ENCODE results near the gene PNPLA5.

DNA sequence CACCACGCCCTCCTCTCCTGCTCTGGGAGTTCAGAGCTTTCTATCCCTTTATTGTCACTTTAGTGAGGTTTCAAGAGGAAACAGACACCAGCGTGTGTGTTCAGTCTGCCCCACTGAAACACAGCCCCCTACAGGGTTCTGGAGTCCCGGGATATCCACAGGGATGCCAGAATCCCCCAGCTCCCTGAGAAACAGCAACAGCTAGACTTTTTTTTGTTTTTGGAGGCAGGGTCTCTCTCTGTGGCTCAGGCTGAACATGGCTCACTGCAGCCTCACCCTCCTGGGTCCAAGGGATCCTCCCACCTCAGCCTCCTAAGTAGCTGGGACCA lies 39.9 kb downstream of the PNPLA5 start:
- TF ChIP-seq, protein P1, sequence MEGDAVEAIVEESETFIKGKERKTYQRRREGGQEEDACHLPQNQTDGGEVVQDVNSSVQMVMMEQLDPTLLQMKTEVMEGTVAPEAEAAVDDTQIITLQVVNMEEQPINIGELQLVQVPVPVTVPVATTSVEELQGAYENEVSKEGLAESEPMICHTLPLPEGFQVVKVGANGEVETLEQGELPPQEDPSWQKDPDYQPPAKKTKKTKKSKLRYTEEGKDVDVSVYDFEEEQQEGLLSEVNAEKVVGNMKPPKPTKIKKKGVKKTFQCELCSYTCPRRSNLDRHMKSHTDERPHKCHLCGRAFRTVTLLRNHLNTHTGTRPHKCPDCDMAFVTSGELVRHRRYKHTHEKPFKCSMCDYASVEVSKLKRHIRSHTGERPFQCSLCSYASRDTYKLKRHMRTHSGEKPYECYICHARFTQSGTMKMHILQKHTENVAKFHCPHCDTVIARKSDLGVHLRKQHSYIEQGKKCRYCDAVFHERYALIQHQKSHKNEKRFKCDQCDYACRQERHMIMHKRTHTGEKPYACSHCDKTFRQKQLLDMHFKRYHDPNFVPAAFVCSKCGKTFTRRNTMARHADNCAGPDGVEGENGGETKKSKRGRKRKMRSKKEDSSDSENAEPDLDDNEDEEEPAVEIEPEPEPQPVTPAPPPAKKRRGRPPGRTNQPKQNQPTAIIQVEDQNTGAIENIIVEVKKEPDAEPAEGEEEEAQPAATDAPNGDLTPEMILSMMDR (IDR thresholded peaks at IDR 0.05): no peak
- no peak for TF ChIP-seq POLR2A (IDR thresholded peaks at IDR 0.05)
